A673 (cell line): Measurements from ENCODE around the gene FILIP1.

Source experiments
- CTCF ChIP-seq: fragments of 300-800, 200-600 bp; sonication (generic); conservative IDR thresholded peaks from 2 replicates; pipeline ENCODE4 v1.5.1; 2017; ENCODE audit warnings: low read depth, mild to moderate bottlenecking, antibody characterized with exemption, low read length, moderate library complexity, mixed read lengths
- EZH2 ChIP-seq: fragments of 200-600 bp; sonication (generic); IDR thresholded peaks from 2 replicates; pipeline ENCODE4 v1.6.1; 2017; ENCODE audit warnings: borderline replicate concordance, low read depth, mild to moderate bottlenecking, mixed read lengths, antibody characterized with exemption, low read length; ENCODE audit not compliant: poor library complexity, severe bottlenecking

GRCh38 chr6:75299801-75300530 is 193.6 kb downstream of the FILIP1 start:
- no peak for TF ChIP-seq CTCF
- no peak for TF ChIP-seq EZH2
